GM12875 (cell line): ENCODE results near the gene TXK.
"Not testable (repeated sequence)": the region's sequence is repeated elsewhere in the genome, so short reads cannot be mapped to it uniquely, and the experiment has no call there.

Experiments used
- H3K4me3 ChIP-seq: one replicate; pipeline ENCODE4 v1.5.1; 2011; ENCODE audit warnings: low read depth, low read length, control low read depth
- TF ChIP-seq, protein P1 (sequence below): IDR thresholded peaks from 2 replicates; pipeline ENCODE4 v1.5.1; 2011; ENCODE audit warnings: low read depth, mild to moderate bottlenecking, control low read depth, inconsistent platforms, low read length, moderate library complexity, borderline replicate concordance; ENCODE audit not compliant: insufficient read depth

The TXK gene

DNA sequence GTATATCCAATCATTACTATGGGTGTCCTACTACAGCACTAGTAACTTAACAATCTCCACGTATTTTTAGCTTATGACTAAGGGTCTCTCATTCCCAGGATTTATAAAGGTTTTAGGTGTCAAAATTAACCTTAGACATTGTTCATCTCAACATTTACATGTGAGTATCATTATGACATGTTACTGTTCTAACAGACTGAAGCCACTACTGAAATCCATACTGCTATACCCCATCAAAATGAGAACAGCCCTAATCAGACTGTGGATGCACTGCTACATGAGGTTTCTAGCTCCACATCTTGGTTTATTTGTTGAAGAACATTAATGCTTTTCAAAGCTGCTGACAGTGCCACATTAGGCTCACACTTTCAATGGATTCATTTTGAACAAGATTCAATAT, 35.6 kb upstream of the TXK start:
- TF ChIP-seq, protein P1, sequence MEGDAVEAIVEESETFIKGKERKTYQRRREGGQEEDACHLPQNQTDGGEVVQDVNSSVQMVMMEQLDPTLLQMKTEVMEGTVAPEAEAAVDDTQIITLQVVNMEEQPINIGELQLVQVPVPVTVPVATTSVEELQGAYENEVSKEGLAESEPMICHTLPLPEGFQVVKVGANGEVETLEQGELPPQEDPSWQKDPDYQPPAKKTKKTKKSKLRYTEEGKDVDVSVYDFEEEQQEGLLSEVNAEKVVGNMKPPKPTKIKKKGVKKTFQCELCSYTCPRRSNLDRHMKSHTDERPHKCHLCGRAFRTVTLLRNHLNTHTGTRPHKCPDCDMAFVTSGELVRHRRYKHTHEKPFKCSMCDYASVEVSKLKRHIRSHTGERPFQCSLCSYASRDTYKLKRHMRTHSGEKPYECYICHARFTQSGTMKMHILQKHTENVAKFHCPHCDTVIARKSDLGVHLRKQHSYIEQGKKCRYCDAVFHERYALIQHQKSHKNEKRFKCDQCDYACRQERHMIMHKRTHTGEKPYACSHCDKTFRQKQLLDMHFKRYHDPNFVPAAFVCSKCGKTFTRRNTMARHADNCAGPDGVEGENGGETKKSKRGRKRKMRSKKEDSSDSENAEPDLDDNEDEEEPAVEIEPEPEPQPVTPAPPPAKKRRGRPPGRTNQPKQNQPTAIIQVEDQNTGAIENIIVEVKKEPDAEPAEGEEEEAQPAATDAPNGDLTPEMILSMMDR: no peak
- H3K4me3 ChIP-seq: no peak overlapping the region

DNA sequence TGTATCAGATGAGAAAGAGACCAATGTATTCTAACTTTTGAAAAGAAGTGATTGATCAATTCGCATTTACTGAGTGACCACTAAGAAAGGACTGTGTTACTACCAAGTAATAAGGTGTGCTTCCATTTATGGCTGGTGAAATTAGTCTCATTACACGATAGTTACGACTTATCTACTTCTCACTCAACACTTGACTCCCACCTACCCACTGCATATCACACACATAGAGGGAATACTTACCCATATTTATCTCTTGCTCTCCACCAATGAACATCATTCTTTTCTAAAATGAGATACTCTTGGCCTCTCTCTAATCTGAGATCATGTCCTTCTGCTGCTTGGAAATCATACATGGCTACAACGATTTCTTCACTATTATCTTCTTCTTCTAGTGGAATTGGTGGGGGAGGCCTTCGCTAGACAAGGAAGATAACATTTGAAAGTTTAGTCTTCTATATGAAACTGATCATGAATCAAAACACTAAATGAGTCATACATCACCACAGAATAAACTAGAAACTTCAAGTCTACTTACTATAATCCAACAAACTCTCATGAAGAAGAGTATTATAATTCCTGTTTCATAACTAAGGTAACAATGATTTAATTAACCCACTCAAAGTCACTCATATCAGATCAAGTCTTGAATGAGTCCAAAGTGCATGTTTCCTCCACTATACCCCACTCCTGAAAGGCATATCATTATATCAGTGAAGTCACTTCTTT, 33.7 kb upstream of the TXK start:
- TF ChIP-seq, protein P1: no peak
- H3K4me3 ChIP-seq: no peak overlapping the region

DNA sequence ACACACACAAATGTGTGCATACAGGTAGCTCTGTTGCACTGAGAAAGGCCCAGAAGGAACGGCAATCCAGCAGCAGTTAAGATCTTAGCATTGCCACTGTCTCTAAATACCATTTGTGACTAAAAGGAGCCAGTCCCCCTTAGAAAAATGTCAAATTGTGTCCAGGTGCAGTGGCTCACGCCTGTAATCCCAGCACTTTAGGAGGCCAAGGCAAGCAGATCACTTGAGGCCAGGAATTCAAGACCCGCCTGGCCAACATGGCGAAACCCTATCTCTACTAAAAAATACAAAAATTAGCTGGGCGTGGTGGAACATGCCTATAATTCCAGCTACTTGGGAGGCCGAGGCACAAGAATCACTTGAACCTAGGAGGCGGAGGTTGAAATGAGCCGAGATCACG, 30.5 kb upstream of the TXK start:
- H3K4me3 ChIP-seq: not testable (repeated sequence)

DNA sequence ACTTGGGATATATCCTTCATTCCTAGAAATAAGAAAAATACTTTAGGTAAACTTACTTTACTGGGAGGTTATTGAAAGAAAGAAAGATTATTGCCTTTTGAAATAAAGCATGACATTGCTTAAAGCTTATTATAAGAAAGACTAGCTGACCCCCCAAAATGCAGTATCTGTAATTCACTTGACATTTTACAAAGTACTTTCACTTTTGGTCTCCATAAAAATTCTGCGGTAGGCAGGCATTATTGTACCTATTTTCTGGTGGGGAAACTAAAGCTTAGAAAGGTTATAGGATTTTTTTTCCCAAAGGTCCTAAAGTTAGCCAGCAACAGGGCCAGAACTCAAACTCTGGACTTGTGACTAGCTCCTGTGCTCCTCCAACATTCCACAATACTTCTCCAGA, 29.7 kb upstream of the TXK start:
- no peak overlapping the region for H3K4me3 ChIP-seq
- TF ChIP-seq, protein P1: no peak

DNA sequence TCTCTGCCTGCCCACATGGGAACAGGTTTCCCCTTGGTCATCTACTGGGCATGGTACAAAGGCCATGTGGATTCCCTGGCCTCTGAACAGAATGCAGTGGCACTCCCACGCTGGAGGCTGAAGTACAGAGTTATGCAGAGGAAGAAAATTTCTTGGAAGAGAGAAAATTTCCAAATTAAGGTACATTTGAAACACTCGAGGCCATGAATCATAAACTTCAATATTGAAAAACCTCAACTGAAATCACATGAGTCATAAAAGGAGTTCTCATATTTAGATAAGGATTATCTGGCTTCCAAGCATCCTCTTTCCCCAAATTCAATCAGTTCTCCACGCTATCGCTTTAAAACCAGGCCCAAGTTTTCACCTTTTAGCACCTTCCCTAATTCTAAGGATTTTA, 28.1 kb upstream of the TXK start:
- TF ChIP-seq, protein P1: no peak

DNA sequence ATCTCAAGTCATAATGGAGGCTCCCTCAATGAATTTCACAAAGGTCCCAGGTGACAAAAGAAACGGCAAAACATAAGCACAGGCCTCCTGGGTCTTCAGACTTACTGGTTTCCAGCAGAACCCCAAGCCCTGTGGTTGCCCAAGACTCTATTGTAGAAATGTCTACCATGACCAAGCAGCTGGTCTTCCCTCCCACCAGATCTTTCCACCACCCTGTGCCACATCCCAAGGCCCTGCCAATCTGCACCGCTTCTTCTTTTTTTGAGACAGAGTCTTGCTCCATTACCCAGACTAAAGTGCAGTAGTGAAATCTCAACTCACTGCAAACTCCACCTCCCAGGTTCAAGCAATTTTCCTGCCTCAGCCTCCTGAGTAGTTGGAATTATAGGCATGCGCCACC, 23.2 kb upstream of the TXK start:
- TF ChIP-seq, protein P1: no peak
- no peak overlapping the region for H3K4me3 ChIP-seq

More for the DNA sequence above, 28.1 kb upstream of the TXK start:
- no peak overlapping the region for H3K4me3 ChIP-seq

DNA sequence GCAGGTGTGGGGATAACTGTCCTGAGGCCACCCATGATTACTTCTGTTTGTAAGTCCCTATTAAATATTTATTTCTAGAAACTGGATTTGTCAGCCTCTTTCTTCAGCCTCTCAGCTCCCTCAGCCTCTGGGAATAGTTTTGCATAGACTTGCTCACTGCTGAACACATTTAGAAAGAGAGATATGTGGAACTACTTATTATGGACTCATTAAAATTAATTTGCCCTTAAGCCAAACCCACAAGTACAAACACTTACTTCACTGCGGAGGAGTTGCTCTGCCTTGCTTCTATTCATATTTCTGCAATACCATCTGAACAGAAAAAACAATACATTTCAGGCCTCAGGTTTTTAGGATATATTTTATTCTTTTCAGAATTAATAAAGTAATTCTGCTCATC, 22.4 kb upstream of the TXK start:
- H3K4me3 ChIP-seq: no peak overlapping the region
- TF ChIP-seq, protein P1: no peak
